GM21367 (cell line): Measurements from ENCODE around the gene MBTPS1.

Source experiments
- ATAC-seq: cut with Tn5 transposase; IDR thresholded peaks from one replicate; pipeline ENCODE4 v1.9.1; 2021; ENCODE audit not compliant: unreplicated experiment

Gene MBTPS1

DNA sequence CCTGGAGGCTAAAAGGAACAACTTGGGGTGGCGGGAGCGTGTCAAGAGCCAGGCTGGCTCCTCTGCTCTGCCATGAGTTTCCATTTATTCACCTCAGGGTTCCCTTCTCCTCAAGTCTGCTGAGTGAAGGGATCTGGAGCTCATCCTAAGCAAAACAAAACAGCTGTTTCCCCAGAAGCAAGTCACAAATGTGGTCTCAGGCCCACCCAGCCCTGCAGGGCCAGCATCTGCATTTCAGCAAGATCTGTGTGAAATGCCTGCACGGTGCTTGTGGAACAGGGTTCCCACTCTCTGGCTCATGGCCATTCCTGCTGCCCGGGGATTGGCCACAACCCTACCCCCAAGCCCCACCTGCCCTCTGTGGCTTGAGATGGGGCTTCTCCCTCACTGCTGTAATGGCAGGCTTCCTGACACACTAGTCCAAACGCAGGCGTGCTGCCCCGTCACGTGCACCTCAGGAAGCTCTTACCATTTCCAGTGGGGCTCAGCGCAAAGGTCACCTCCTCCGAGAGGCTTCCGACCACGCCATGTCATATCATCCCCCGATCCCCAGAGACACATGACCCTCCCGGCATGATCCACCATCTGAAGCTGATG is 76.4 kb downstream of the MBTPS1 start:
- ATAC-seq: no peak

- ATAC-seq: no peak
Measured at GRCh38 chr16:84039696-84040095, 77.0 kb downstream of the MBTPS1 start.

DNA sequence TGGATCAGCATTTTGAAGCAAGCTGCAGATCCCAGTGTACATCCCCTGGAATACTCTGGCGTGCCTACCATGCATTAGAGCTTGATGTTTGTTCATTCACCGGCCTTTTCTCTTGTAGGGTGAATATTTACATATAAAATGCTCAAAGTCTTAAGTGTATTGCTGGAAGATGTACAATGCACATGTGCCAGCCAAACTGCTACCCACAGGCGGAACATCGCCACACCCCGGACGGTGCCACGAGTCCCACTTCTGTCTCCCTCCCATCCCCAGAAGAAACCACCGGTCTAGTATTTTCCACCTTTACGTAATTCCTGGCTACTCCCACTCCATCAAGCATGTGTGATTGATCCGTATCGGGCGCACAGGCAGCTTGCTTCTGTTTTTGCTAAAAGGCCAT is 78.3 kb downstream of the MBTPS1 start:
- ATAC-seq: no peak

DNA sequence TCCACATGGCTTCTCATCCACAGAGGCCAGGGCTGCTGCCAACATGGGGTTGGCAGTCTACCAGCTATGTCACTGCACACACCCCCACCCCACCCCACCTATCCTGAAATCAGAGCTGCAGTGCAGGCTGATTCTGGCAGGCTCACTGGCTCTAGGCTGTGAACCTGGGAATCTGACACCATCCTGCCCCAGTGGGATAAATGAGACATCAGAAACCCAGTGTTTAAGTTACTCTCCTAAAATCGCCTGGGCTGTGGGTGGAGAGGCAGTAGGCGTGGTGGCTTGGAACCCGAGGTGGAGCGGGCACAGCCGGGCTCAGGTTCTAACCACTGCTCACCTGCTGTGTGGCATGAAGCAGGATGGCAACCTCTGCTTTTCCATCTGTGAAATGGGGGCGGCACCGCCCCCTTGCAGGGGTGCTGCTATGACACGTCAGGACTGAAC is 79.7 kb downstream of the MBTPS1 start:
- no peak for ATAC-seq

DNA sequence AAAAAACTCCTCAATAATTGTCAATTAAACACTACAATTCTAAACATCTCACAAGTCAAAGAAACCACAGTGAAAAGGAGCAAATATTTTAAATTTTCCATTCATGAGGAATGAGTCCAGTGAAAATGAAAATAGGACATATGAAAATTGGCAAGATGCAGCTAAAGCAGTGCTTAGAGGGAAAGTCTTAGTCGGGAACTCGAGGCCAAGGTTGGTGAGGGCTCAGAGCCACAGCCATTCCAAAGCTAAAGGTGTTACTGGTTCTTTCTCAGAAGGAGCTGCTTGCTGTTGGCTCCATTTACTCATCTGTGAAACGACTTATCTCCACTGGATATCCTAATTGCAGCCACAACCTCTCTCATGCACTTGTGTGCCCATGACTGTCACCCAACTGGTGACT is 80.6 kb downstream of the MBTPS1 start:
- ATAC-seq: no peak

- no peak for ATAC-seq
Measured at GRCh38 chr16:84034516-84034915, 82.2 kb downstream of the MBTPS1 start.

DNA sequence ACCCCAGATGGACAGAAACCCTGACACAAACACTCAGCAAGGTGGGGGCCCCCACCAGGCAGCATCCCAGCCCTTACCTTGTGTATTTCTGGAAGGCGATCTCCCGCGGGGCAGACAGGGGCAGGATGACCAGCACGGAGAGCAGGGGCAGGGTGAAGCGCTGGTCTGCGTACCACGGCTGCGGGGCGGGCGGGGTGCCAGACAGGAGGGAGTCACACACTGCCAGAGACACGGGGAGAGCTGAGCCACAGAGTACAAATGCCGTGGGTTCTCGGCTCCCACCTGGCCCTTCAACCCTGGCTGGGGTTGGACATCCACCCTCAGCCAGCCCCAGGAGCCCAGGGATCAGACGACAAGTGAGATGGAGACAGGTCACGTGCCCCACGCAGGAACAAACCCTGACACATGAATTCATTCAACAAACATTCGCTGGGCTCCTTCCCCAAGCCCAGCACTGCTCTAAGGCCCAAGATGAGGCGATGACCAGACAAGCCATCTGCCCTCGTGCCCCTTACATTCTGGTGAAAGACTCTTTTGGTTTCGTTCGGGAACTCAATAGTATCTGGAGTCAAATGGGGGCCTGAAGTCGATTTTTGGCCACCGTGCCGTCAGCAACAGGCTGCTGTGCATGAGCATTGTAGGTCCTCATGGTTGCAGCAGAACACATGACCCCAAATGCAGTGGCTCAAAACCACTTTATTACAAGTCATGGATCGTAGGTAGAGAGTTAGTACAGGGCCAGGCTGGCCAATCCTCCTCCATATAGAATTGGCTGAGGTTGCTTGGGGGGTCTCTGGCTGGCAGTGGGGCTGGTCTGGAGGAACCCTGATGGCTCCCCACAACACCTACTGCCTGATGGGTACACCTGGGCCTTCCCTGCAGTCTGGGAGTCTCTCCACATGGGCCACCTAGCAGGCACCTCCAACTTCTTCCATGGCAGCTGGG is 83.2 kb downstream of the MBTPS1 start:
- ATAC-seq: no peak

DNA sequence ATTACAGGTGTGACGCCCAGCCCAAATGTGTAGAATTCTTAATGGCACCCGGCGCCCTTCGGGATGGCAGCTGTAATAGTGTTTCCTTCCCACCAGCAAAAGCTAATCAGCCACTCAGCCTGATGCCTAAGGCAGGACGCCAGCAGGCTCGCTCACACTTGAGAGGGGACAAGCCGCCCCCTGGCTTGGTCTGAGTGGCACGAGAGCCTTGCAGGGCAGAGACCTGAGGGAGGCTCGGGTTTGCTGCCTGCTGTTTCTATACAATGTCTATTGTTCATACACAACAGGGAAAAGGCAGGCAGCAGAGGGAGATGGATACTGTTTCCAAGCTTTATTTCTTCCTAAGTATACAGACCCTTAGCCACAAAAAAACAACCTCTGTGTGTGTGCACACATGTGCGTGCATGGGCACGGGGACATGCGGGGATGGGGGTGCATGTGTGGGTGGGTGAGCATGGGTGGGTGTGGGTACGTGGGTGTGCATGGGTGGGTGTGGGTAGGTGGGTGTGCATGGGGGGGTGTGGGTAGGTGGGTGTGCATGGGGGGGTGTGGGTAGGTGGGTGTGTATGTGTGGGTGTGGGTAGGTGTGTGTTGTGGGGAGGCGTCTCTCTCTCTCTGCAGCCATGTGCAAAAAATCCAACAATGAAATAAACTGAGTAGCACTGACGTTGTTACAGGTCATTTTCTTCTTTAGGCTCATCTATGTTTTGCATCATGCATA is 84.1 kb downstream of the MBTPS1 start:
- no peak for ATAC-seq

DNA sequence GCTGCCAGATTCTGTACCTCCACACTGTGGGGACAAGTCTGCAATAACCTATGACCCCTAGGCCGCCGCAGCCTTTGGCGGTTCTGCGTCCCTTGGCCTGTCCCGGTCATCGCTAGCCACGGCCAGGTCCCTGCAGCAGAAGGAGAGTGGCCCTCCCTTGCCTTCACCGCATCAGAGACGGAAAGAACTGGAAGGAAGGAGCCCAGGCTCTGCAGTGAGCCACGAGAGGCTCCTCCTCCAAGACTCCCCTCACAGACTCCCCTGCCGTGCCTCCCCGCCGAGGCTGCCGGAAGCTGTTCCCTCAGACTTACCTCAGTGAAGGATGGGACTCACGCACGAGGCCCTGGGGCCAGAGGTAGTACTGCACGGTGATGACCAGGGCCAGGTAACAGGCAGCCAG is 85.2 kb downstream of the MBTPS1 start:
- ATAC-seq: no peak

- no peak for ATAC-seq
Measured at GRCh38 chr16:84029297-84030047, 87.3 kb downstream of the MBTPS1 start.

DNA sequence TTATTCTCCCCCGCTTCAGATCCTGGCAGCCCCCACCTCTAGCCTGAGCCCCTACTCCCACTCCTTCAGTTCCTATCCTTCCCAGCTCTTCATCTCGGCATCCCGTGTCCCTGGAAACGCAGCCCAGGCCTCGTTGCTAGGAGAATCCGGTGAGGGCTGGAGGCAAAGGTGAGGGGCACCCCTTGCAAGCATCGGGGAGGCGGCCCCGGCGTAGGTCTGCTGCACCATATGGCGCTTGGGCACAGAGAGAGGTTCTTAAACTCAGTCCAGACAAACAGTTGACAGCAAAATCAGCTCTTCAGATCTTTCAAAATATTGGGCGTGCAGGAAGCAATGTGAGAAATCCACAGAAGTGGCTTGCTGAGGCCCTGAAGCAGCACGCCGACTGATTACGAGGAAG is 89.1 kb downstream of the MBTPS1 start:
- no peak for ATAC-seq

- ATAC-seq: no peak
Measured at GRCh38 chr16:84026606-84027005, 90.1 kb downstream of the MBTPS1 start.

GRCh38 chr16:84024854-84025253 is 91.9 kb downstream of the MBTPS1 start:
- ATAC-seq: no peak

DNA sequence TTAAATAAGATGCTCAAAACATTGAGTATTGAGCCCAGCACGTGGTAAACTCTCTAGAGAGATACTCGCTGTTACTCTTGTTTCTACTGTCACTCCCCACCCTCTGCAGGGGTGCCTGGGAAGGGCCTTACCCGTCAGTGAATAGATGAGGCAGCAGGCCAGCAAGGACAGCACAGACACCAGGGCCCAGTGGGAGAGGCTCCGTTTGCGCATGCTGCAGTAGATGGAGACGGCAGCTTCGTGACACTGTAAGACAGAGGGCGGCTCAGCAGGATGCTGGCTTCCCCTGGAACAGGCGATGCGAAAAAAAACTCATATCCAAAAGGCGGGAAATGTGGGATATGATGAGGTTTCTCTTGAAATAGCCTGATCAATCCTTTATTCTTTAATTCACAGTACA is 94.1 kb downstream of the MBTPS1 start:
- no peak for ATAC-seq

GRCh38 chr16:84021488-84021887 is 95.3 kb downstream of the MBTPS1 start:
- ATAC-seq: no peak

GRCh38 chr16:84020353-84020752 is 96.4 kb downstream of the MBTPS1 start:
- ATAC-seq: no peak

- no peak for ATAC-seq
Measured at GRCh38 chr16:84018710-84019109, 98.0 kb downstream of the MBTPS1 start.

DNA sequence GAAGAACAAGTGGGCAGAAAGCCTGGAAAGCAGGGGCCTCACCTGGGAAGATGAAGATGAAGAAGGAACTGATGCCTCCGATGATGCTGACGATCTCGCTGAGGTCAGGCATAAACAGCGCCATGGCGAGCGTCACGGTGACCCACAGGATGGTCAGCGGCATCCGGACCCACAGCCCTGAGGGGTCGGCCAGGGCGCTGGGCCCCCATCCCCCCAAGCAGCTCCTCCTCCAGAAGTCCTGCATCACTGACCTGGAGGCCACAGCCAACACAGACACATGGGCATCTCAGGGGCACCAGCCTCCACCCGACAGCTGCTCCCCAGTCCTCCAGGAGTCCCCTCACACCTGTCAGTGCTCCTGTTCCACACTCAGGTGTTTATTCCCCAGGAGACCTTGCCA is 100.3 kb downstream of the MBTPS1 start:
- ATAC-seq: no peak

DNA sequence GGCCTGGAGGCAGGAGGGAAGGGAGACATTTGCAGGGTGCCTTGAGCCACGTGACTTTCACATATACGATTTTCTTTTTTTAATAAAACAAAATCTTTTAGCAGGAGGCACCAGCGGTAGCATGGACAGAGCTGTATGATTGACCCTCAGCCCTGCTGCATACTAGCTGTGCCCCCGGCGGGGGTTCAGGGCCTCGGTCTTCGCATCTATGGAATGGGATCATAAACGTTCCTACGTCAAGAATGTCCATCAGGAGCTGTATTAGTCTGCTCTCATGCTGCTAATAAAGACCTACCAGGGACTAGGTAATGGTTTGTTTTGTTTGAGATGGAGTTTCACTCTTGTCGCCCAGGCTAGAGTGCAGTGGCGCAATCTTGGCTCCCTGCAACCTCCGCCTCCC is 101.3 kb downstream of the MBTPS1 start:
- ATAC-seq: no peak

GRCh38 chr16:84014570-84015327 is 102.0 kb downstream of the MBTPS1 start:
- ATAC-seq: no peak
